ENCODE measurements around the gene DAZAP1. TPM values are rescaled to one million over a fixed set of nuclear protein-coding genes. Genes with fewer than 3 reads are reported as not detected.
A peak's percentile ranks its signal among the peaks of the same experiment; 100 is the strongest.

The DAZAP1 gene
- total RNA-seq, 1 donor: 40.9 TPM

GRCh38 chr19:1383312-1384084 is 23.9 kb upstream of the DAZAP1 start, which contains the start of gene NDUFS7:
NDUFS7 (plus strand) TSS chr19:1383907; CDS start chr19:1383927, 20 bp downstream.
- no peak for TF ChIP-seq CTCF (IDR thresholded peaks at IDR 0.05; ENCODE audit: extremely low read depth, low read depth, low read length)
- Histone ChIP-seq H3K4me3 (ENCODE audit: insufficient read depth, low read length) (peak within 1 kb of the TSS; percentile 97), H3K36me3 (ENCODE audit: insufficient read depth, low read length) (no peaks in the 10 kb centered on the region), H3K4me1 (ENCODE audit: insufficient read depth, low read length) (peaks cover 9% of the 10 kb centered on the region), H2AFZ (ENCODE audit: low read length) (peak within 1 kb of the TSS; percentile 83), H3K4me2 (ENCODE audit: insufficient read depth, low read length) (peak within 1 kb of the TSS; percentile 95), H3K27ac (ENCODE audit: low read depth, low read length) (peak within 1 kb of the TSS; percentile 72), H4K20me1 (ENCODE audit: insufficient read depth, low read length) (no peaks in the 10 kb centered on the region), H3K27me3 (ENCODE audit: insufficient read depth, low read length) (no peaks in the 10 kb centered on the region), H3K79me2 (ENCODE audit: insufficient read depth, low read length) (peaks cover 32% of the 10 kb centered on the region), H3K9me3 (ENCODE audit: low read depth, low read length) (no peaks in the 10 kb centered on the region)
- peak; percentile 99 for DNase-seq (ENCODE audit: insufficient read length, low spot score, missing footprints)

- TF ChIP-seq CTCF (IDR thresholded peaks at IDR 0.05; ENCODE audit: extremely low read depth, low read depth, low read length): no peak
- H3K4me2 ChIP-seq (ENCODE audit: insufficient read depth, low read length): peak overlapping the region; percentile 95
- no peak for DNase-seq (ENCODE audit: insufficient read length, low spot score, missing footprints)
Measured at GRCh38 chr19:1384085-1384462, 23.3 kb upstream of the DAZAP1 start.

GRCh38 chr19:1384478-1385110 is 22.8 kb upstream of the DAZAP1 start:
- H3K36me3 ChIP-seq (ENCODE audit: insufficient read depth, low read length): peaks cover 10% of the 10 kb centered on the region
- peak overlapping the region; percentile 95 for H3K4me2 ChIP-seq (ENCODE audit: insufficient read depth, low read length)
- DNase-seq (ENCODE audit: insufficient read length, low spot score, missing footprints): no peak
- peaks cover 9% of the 10 kb centered on the region for H3K4me1 ChIP-seq (ENCODE audit: insufficient read depth, low read length)
- peaks cover 6% of the 10 kb centered on the region for H4K20me1 ChIP-seq (ENCODE audit: insufficient read depth, low read length)
- H3K27ac ChIP-seq (ENCODE audit: low read depth, low read length): peak overlapping the region; percentile 72
- peaks cover 36% of the 10 kb centered on the region for H3K79me2 ChIP-seq (ENCODE audit: insufficient read depth, low read length)
- no peak for TF ChIP-seq CTCF (IDR thresholded peaks at IDR 0.05; ENCODE audit: extremely low read depth, low read depth, low read length)
- H3K4me3 ChIP-seq (ENCODE audit: insufficient read depth, low read length): peak overlapping the region; percentile 97
- no peaks in the 10 kb centered on the region for H3K9me3 ChIP-seq (ENCODE audit: low read depth, low read length)
- no peaks in the 10 kb centered on the region for H3K27me3 ChIP-seq (ENCODE audit: insufficient read depth, low read length)
- H2AFZ ChIP-seq (ENCODE audit: low read length): peak overlapping the region; percentile 83

More at GRCh38 chr19:1384085-1384462, 23.3 kb upstream of the DAZAP1 start:
- H2AFZ ChIP-seq (ENCODE audit: low read length): peak overlapping the region; percentile 83
- no peaks in the 10 kb centered on the region for H3K27me3 ChIP-seq (ENCODE audit: insufficient read depth, low read length)
- peak overlapping the region; percentile 72 for H3K27ac ChIP-seq (ENCODE audit: low read depth, low read length)
- peaks cover 9% of the 10 kb centered on the region for H3K4me1 ChIP-seq (ENCODE audit: insufficient read depth, low read length)
- peaks cover 35% of the 10 kb centered on the region for H3K79me2 ChIP-seq (ENCODE audit: insufficient read depth, low read length)
- H3K36me3 ChIP-seq (ENCODE audit: insufficient read depth, low read length): peaks cover 5% of the 10 kb centered on the region
- peak overlapping the region; percentile 97 for H3K4me3 ChIP-seq (ENCODE audit: insufficient read depth, low read length)
- H4K20me1 ChIP-seq (ENCODE audit: insufficient read depth, low read length): peaks cover 4% of the 10 kb centered on the region
- H3K9me3 ChIP-seq (ENCODE audit: low read depth, low read length): no peaks in the 10 kb centered on the region

- DNase-seq (ENCODE audit: insufficient read length, low spot score, missing footprints): no peak
- no peak for TF ChIP-seq CTCF (IDR thresholded peaks at IDR 0.05; ENCODE audit: extremely low read depth, low read depth, low read length)
- Histone ChIP-seq H3K4me1 (ENCODE audit: insufficient read depth, low read length) (peaks cover 9% of the 10 kb centered on the region), H3K27me3 (ENCODE audit: insufficient read depth, low read length) (no peaks in the 10 kb centered on the region), H4K20me1 (ENCODE audit: insufficient read depth, low read length) (peaks cover 6% of the 10 kb centered on the region), H3K27ac (ENCODE audit: low read depth, low read length) (no peak overlapping the region), H3K36me3 (ENCODE audit: insufficient read depth, low read length) (peaks cover 16% of the 10 kb centered on the region), H3K4me3 (ENCODE audit: insufficient read depth, low read length) (no peak overlapping the region), H3K9me3 (ENCODE audit: low read depth, low read length) (no peaks in the 10 kb centered on the region), H3K79me2 (ENCODE audit: insufficient read depth, low read length) (peaks cover 36% of the 10 kb centered on the region), H3K4me2 (ENCODE audit: insufficient read depth, low read length) (no peak overlapping the region), H2AFZ (ENCODE audit: low read length) (no peak overlapping the region)
Measured at GRCh38 chr19:1385816-1386215, 21.6 kb upstream of the DAZAP1 start.

All from osteoblast (primary cell).